Keratinocyte (primary cell): ENCODE measurements around the gene CAPN11.

Experiments used
- CTCF ChIP-seq, 3 experiments: IDR thresholded peaks in 1 of 3; conservative IDR thresholded peaks in 1 of 3; optimal IDR thresholded peaks in 1 of 3; 2 replicates in 2 of 3; 3 replicates in 1 of 3; pipeline versions ENCODE3 to v1.5.1; 2011; ENCODE audit warnings: low read length in 3 of 3, mild to moderate bottlenecking in 3 of 3, moderate library complexity in 2 of 3, control low read depth in 1 of 3, inconsistent platforms in 1 of 3; ENCODE audit not compliant: insufficient read depth in 2 of 3; ENCODE audit errors: extremely low read depth in 1 of 3
- EZH2 ChIP-seq: IDR thresholded peaks from one replicate; pipeline ENCODE4 v1.6.1; 2012; ENCODE audit warnings: inconsistent platforms, mild to moderate bottlenecking, low read length, moderate library complexity

DNA sequence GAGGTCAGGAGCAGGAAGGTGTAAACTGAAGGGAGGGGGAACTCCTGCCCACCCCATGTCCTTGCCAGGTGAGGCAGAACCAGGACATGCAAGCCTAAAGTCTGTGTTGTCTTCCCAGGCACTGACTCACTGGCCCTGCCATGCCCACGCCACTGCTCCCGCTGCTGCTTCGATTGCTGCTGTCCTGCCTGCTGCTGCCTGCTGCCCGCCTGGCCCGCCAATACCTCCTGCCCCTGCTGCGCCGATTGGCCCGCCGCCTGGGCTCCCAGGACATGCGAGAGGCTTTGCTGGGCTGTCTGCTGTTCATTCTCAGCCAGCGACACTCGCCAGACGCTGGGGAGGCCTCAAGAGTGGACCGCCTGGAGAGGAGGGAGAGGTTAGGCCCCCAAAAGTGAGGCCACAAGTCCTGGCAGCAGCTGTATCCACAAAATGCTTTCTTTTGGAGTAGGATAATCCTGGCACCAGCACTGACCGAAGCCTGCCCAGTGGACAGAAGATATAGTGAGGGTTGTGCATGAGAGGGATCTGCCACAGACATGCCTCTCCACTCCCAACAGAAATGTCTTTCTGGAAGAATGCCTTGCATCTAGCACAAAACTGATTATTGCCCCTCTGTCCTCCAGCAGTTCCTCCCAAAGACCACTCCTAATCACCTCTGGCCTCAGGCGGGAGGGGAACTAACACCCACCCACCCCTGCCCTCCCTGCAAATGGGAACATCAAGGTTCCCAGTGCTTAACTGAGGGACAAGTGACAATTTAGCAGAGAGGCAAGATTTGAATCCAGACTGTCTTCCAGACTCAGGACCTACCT is 58.9 kb downstream of the CAPN11 start:
- TF ChIP-seq CTCF (optimal IDR thresholded peaks at IDR 0.05 in 1 of 3, IDR thresholded peaks at IDR 0.05 in 1 of 3, conservative IDR thresholded peaks at IDR 0.05 in 1 of 3; ENCODE audit: extremely low read depth in 1 of 3, insufficient read depth in 2 of 3, low read length in 3 of 3) (no peak), EZH2 (no peak)
